HEK293 (cell line): ENCODE results near the gene GNG14.

Experiments
- GLIS2 ChIP-seq: fragments of 450-650 bp; formaldehyde crosslinking; IDR thresholded peaks from 2 replicates; pipeline ENCODE4 v1.5.1; 2016; ENCODE audit warnings: missing biosample characterization, missing genetic modification characterization
- RBAK ChIP-seq: fragments of 450-650 bp; formaldehyde crosslinking; IDR thresholded peaks from 2 replicates; pipeline ENCODE4 v1.5.1; 2016; ENCODE audit warnings: missing biosample characterization, missing genetic modification characterization
- SCRT2 ChIP-seq: fragments of 450-650 bp; formaldehyde crosslinking; IDR thresholded peaks from 2 replicates; pipeline ENCODE4 v1.5.1; 2016; ENCODE audit warnings: missing biosample characterization, missing genetic modification characterization
- SP7 ChIP-seq: fragments of 450-650 bp; formaldehyde crosslinking; IDR thresholded peaks from 2 replicates; pipeline ENCODE4 v1.5.1; 2016; ENCODE audit warnings: missing biosample characterization, missing genetic modification characterization
- ZBTB20 ChIP-seq: fragments of 450-650 bp; formaldehyde crosslinking; IDR thresholded peaks from 2 replicates; pipeline ENCODE4 v1.5.1; 2016; ENCODE audit warnings: missing biosample characterization, missing genetic modification characterization
- ZBTB8A ChIP-seq: fragments of 450-650 bp; formaldehyde crosslinking; IDR thresholded peaks from 2 replicates; pipeline ENCODE4 v1.5.1; 2016; ENCODE audit warnings: missing biosample characterization, missing genetic modification characterization
- ZNF10 ChIP-seq: fragments of 450-650 bp; formaldehyde crosslinking; IDR thresholded peaks from 2 replicates; pipeline ENCODE4 v1.5.1; 2017; ENCODE audit warnings: missing biosample characterization, missing genetic modification characterization
- ZNF132 ChIP-seq: fragments of 450-650 bp; formaldehyde crosslinking; IDR thresholded peaks from 2 replicates; pipeline ENCODE4 v1.5.1; 2017; ENCODE audit warnings: missing biosample characterization, missing genetic modification characterization, borderline replicate concordance
- ZNF211 ChIP-seq: fragments of 450-650 bp; formaldehyde crosslinking; IDR thresholded peaks from 2 replicates; pipeline ENCODE4 v1.5.1; 2016; ENCODE audit warnings: low read depth, missing biosample characterization, missing genetic modification characterization
- ZNF248 ChIP-seq: fragments of 450-650 bp; formaldehyde crosslinking; IDR thresholded peaks from 2 replicates; pipeline ENCODE4 v1.5.1; 2017; ENCODE audit warnings: missing biosample characterization, missing genetic modification characterization
- ZNF266 ChIP-seq: fragments of 450-650 bp; formaldehyde crosslinking; IDR thresholded peaks from 2 replicates; pipeline ENCODE4 v1.5.1; 2016; ENCODE audit warnings: missing biosample characterization, missing genetic modification characterization, low read depth
- ZNF311 ChIP-seq: fragments of 450-650 bp; formaldehyde crosslinking; IDR thresholded peaks from 2 replicates; pipeline ENCODE4 v1.5.1; 2017; ENCODE audit warnings: missing biosample characterization, missing genetic modification characterization, borderline replicate concordance
- ZNF324 ChIP-seq: fragments of 450-650 bp; formaldehyde crosslinking; IDR thresholded peaks from 2 replicates; pipeline ENCODE4 v1.5.1; 2016; ENCODE audit warnings: missing biosample characterization, missing genetic modification characterization
- ZNF416 ChIP-seq: fragments of 450-650 bp; formaldehyde crosslinking; IDR thresholded peaks from 2 replicates; pipeline ENCODE4 v1.5.1; 2016; ENCODE audit warnings: missing biosample characterization, missing genetic modification characterization
- ZNF473 ChIP-seq: fragments of 450-650 bp; formaldehyde crosslinking; IDR thresholded peaks from 2 replicates; pipeline ENCODE4 v1.5.1; 2017; ENCODE audit warnings: missing biosample characterization, missing genetic modification characterization
- ZNF48 ChIP-seq: fragments of 450-650 bp; formaldehyde crosslinking; IDR thresholded peaks from 2 replicates; pipeline ENCODE4 v1.5.1; 2016; ENCODE audit warnings: missing biosample characterization, missing genetic modification characterization
- ZNF561 ChIP-seq: fragments of 450-650 bp; IDR thresholded peaks from 2 replicates; pipeline ENCODE4 v1.5.1; 2018; ENCODE audit warnings: missing biosample characterization, missing genetic modification characterization, borderline replicate concordance
- ZNF585B ChIP-seq: fragments of 450-650 bp; formaldehyde crosslinking; IDR thresholded peaks from 2 replicates; pipeline ENCODE4 v1.5.1; 2016; ENCODE audit warnings: missing biosample characterization, missing genetic modification characterization
- ZNF664 ChIP-seq: fragments of 450-650 bp; formaldehyde crosslinking; IDR thresholded peaks from 2 replicates; pipeline ENCODE4 v1.5.1; 2016; ENCODE audit warnings: missing biosample characterization, missing genetic modification characterization
- ZNF777 ChIP-seq: fragments of 450-650 bp; formaldehyde crosslinking; IDR thresholded peaks from 2 replicates; pipeline ENCODE4 v1.5.1; 2017; ENCODE audit warnings: missing biosample characterization, missing genetic modification characterization, borderline replicate concordance
- ZNF792 ChIP-seq: fragments of 450-650 bp; formaldehyde crosslinking; IDR thresholded peaks from 2 replicates; pipeline ENCODE4 v1.5.1; 2016; ENCODE audit warnings: missing biosample characterization, missing genetic modification characterization
- TF ChIP-seq, protein P1 (sequence below): fragments of 450-650 bp; IDR thresholded peaks from 2 replicates; pipeline ENCODE4 v1.5.1; 2018; ENCODE audit warnings: missing biosample characterization, mild to moderate bottlenecking, missing genetic modification characterization
- TF ChIP-seq, protein P2 (sequence below): fragments of 450-650 bp; formaldehyde crosslinking; IDR thresholded peaks from 2 replicates; pipeline ENCODE4 v1.5.1; 2017; ENCODE audit warnings: missing biosample characterization, mild to moderate bottlenecking, missing genetic modification characterization, moderate library complexity
- TF ChIP-seq, protein P3 (sequence below): fragments of 450-650 bp; formaldehyde crosslinking; IDR thresholded peaks from 2 replicates; pipeline ENCODE4 v1.5.1; 2016; ENCODE audit warnings: missing biosample characterization, missing genetic modification characterization
- TF ChIP-seq, protein P4 (sequence below): fragments of 450-650 bp; formaldehyde crosslinking; IDR thresholded peaks from 2 replicates; pipeline ENCODE4 v1.5.1; 2016; ENCODE audit warnings: missing biosample characterization, missing genetic modification characterization
- TF ChIP-seq, protein P5 (sequence below): fragments of 450-650 bp; formaldehyde crosslinking; IDR thresholded peaks from 2 replicates; pipeline ENCODE4 v1.5.1; 2017; ENCODE audit warnings: missing biosample characterization, missing genetic modification characterization
- TF ChIP-seq, protein P6 (sequence below): fragments of 450-650 bp; formaldehyde crosslinking; IDR thresholded peaks from 2 replicates; pipeline ENCODE4 v1.5.1; 2016; ENCODE audit warnings: missing biosample characterization, missing genetic modification characterization

Gene GNG14

DNA sequence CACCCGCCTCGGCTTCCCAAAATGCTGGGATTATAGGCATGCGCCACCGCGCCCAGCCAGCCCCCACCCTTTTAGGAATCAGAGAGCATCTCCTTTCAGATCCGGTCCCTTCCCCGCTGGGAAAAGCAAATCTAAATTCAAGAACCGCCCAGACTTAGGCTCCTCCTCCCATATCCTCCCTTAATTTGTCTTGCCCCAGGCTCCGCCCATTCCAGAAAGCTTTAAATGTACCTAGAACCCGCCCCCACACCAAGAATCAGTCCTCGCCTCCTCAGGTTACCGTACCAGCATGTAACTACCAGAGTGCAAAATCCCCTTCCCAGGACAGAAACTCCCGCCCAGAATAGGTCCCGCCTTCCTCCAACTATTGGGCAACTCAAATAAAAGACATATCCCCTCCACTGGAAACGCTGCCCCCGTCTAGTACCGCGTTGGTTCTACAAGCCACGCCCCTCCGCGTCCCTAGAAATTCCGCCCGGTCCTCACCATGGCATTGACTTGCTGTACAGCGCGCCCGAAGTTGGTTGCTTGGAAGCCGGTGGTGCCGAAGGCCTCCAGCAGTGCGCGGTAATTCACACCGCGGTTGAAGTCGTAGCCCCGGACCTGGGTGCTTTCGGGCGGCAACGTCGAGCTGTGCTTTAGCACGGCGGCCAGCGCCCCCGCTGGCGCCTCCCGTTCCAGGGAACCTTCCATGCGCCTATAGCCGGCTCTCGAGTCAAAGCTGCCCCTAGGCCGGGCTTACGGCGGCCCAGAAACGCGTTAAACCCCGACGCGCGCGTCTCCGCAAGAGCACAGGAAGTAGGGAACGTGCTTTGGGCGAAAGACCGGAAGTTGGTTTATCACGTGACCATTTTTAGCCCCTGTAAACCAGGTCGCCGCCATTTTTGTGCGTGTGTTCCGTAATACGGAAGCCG, 6.5 kb upstream of the GNG14 start, which contains the start of gene DHPS (continued):
- TF ChIP-seq, protein P1, sequence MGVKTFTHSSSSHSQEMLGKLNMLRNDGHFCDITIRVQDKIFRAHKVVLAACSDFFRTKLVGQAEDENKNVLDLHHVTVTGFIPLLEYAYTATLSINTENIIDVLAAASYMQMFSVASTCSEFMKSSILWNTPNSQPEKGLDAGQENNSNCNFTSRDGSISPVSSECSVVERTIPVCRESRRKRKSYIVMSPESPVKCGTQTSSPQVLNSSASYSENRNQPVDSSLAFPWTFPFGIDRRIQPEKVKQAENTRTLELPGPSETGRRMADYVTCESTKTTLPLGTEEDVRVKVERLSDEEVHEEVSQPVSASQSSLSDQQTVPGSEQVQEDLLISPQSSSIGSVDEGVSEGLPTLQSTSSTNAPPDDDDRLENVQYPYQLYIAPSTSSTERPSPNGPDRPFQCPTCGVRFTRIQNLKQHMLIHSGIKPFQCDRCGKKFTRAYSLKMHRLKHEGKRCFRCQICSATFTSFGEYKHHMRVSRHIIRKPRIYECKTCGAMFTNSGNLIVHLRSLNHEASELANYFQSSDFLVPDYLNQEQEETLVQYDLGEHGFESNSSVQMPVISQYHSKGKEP (tag by site-specific recombination) = 0 out of 2 replicates have a peak, but pooled peaks have one; percentile 28
- TF ChIP-seq ZNF211 (tag by site-specific recombination) (no peak), ZBTB20 (tag by site-specific recombination) (peak; percentile 91), ZNF324 (tag by site-specific recombination) (peak; percentile 45; the same call in 1 of the 2 replicates), ZNF561 (tag by site-specific recombination) (0 out of 2 replicates have a peak, but pooled peaks have one; percentile 67), ZNF248 (no peak), ZNF416 (tag by site-specific recombination) (no peak), ZNF664 (tag by site-specific recombination) (no peak), ZNF311 (tag by site-specific recombination) (no peak), ZNF132 (tag by site-specific recombination) (no peak), ZNF48 (tag by site-specific recombination) (no peak), SP7 (tag by site-specific recombination) (peak; percentile 88), ZBTB8A (tag by site-specific recombination) (peak; percentile 82), SCRT2 (tag by site-specific recombination) (no peak), RBAK (no peak), ZNF266 (tag by site-specific recombination) (no peak), GLIS2 (no peak), ZNF585B (tag by site-specific recombination) (no peak), ZNF10 (tag by site-specific recombination) (peak; percentile 63; the same call in 1 of the 2 replicates), ZNF473 (tag by site-specific recombination) (no peak), ZNF777 (tag by site-specific recombination) (peak; percentile 62; the same call in 1 of the 2 replicates), ZNF792 (peak; percentile 67; the same call in 1 of the 2 replicates)
- TF ChIP-seq, protein P2, sequence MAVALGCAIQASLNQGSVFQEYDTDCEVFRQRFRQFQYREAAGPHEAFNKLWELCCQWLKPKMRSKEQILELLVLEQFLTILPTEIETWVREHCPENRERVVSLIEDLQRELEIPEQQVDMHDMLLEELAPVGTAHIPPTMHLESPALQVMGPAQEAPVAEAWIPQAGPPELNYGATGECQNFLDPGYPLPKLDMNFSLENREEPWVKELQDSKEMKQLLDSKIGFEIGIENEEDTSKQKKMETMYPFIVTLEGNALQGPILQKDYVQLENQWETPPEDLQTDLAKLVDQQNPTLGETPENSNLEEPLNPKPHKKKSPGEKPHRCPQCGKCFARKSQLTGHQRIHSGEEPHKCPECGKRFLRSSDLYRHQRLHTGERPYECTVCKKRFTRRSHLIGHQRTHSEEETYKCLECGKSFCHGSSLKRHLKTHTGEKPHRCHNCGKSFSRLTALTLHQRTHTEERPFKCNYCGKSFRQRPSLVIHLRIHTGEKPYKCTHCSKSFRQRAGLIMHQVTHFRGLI (tag by site-specific recombination) = peak; percentile 30
- TF ChIP-seq, protein P3, sequence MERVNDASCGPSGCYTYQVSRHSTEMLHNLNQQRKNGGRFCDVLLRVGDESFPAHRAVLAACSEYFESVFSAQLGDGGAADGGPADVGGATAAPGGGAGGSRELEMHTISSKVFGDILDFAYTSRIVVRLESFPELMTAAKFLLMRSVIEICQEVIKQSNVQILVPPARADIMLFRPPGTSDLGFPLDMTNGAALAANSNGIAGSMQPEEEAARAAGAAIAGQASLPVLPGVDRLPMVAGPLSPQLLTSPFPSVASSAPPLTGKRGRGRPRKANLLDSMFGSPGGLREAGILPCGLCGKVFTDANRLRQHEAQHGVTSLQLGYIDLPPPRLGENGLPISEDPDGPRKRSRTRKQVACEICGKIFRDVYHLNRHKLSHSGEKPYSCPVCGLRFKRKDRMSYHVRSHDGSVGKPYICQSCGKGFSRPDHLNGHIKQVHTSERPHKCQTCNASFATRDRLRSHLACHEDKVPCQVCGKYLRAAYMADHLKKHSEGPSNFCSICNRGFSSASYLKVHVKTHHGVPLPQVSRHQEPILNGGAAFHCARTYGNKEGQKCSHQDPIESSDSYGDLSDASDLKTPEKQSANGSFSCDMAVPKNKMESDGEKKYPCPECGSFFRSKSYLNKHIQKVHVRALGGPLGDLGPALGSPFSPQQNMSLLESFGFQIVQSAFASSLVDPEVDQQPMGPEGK (tag by site-specific recombination) = peak; percentile 98
- TF ChIP-seq, protein P4, sequence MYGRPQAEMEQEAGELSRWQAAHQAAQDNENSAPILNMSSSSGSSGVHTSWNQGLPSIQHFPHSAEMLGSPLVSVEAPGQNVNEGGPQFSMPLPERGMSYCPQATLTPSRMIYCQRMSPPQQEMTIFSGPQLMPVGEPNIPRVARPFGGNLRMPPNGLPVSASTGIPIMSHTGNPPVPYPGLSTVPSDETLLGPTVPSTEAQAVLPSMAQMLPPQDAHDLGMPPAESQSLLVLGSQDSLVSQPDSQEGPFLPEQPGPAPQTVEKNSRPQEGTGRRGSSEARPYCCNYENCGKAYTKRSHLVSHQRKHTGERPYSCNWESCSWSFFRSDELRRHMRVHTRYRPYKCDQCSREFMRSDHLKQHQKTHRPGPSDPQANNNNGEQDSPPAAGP (tag by site-specific recombination) = peak; percentile 57
- TF ChIP-seq, protein P5, sequence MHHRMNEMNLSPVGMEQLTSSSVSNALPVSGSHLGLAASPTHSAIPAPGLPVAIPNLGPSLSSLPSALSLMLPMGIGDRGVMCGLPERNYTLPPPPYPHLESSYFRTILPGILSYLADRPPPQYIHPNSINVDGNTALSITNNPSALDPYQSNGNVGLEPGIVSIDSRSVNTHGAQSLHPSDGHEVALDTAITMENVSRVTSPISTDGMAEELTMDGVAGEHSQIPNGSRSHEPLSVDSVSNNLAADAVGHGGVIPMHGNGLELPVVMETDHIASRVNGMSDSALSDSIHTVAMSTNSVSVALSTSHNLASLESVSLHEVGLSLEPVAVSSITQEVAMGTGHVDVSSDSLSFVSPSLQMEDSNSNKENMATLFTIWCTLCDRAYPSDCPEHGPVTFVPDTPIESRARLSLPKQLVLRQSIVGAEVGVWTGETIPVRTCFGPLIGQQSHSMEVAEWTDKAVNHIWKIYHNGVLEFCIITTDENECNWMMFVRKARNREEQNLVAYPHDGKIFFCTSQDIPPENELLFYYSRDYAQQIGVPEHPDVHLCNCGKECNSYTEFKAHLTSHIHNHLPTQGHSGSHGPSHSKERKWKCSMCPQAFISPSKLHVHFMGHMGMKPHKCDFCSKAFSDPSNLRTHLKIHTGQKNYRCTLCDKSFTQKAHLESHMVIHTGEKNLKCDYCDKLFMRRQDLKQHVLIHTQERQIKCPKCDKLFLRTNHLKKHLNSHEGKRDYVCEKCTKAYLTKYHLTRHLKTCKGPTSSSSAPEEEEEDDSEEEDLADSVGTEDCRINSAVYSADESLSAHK (tag by site-specific recombination) = peak; percentile 35; the same call in 1 of the 2 replicates
- TF ChIP-seq, protein P6, sequence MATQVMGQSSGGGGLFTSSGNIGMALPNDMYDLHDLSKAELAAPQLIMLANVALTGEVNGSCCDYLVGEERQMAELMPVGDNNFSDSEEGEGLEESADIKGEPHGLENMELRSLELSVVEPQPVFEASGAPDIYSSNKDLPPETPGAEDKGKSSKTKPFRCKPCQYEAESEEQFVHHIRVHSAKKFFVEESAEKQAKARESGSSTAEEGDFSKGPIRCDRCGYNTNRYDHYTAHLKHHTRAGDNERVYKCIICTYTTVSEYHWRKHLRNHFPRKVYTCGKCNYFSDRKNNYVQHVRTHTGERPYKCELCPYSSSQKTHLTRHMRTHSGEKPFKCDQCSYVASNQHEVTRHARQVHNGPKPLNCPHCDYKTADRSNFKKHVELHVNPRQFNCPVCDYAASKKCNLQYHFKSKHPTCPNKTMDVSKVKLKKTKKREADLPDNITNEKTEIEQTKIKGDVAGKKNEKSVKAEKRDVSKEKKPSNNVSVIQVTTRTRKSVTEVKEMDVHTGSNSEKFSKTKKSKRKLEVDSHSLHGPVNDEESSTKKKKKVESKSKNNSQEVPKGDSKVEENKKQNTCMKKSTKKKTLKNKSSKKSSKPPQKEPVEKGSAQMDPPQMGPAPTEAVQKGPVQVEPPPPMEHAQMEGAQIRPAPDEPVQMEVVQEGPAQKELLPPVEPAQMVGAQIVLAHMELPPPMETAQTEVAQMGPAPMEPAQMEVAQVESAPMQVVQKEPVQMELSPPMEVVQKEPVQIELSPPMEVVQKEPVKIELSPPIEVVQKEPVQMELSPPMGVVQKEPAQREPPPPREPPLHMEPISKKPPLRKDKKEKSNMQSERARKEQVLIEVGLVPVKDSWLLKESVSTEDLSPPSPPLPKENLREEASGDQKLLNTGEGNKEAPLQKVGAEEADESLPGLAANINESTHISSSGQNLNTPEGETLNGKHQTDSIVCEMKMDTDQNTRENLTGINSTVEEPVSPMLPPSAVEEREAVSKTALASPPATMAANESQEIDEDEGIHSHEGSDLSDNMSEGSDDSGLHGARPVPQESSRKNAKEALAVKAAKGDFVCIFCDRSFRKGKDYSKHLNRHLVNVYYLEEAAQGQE (tag by site-specific recombination) = 0 out of 2 replicates have a peak, but pooled peaks have one; percentile 47
